ENCODE data around the gene EXPH5.

Gene EXPH5

DNA sequence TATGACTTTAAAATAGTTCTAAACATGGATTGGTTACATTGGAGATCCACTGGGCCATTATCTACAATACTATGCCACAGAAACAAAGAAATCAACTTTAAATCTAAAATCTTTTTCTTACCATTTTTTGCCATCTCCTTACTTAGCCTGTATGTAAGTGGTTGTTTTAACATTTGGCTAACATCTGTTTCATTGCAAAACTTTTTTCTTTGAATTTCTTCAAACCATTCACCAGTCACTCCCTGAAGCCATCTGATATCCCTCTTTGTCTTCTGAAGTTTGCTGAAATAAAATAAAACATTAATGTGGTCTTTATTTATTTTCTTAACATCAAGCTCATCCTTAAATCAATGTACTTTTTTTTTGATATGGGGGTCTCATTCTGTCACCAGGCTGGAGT, 52.0 kb downstream of the EXPH5 start:
- no peak overlapping the region for H3K4me3 ChIP-seq (ENCODE audit: low read depth, low read length)
- DNase-seq (ENCODE audit: low read depth) = no peak
- TF ChIP-seq, protein P1, sequence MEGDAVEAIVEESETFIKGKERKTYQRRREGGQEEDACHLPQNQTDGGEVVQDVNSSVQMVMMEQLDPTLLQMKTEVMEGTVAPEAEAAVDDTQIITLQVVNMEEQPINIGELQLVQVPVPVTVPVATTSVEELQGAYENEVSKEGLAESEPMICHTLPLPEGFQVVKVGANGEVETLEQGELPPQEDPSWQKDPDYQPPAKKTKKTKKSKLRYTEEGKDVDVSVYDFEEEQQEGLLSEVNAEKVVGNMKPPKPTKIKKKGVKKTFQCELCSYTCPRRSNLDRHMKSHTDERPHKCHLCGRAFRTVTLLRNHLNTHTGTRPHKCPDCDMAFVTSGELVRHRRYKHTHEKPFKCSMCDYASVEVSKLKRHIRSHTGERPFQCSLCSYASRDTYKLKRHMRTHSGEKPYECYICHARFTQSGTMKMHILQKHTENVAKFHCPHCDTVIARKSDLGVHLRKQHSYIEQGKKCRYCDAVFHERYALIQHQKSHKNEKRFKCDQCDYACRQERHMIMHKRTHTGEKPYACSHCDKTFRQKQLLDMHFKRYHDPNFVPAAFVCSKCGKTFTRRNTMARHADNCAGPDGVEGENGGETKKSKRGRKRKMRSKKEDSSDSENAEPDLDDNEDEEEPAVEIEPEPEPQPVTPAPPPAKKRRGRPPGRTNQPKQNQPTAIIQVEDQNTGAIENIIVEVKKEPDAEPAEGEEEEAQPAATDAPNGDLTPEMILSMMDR (IDR thresholded peaks at IDR 0.05; ENCODE audit: low read depth, low read length, missing control alignments) = no peak

DNA sequence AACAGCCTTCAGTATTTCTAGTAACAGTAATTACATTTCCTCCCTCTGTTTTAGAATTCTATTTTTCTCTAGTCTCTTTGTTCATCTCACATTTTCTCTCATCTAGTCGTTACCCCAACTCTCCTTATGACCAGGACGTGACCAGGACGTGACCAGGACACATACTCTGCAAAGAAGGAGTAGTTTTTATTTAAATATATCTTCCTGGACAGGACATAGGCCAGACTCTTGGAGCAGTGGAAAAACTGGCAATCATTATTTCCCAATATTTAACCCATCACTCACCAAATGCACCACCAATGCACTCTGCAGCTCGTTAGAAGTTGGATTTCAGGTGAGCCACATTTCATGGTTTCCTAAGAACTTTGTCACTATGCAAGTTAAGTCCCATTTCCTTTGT, 55.1 kb downstream of the EXPH5 start:
- no peak for DNase-seq (ENCODE audit: low read depth)
- no peak overlapping the region for H3K4me3 ChIP-seq (ENCODE audit: low read depth, low read length)
- TF ChIP-seq, protein P1 (IDR thresholded peaks at IDR 0.05; ENCODE audit: low read depth, low read length, missing control alignments) = no peak

DNA sequence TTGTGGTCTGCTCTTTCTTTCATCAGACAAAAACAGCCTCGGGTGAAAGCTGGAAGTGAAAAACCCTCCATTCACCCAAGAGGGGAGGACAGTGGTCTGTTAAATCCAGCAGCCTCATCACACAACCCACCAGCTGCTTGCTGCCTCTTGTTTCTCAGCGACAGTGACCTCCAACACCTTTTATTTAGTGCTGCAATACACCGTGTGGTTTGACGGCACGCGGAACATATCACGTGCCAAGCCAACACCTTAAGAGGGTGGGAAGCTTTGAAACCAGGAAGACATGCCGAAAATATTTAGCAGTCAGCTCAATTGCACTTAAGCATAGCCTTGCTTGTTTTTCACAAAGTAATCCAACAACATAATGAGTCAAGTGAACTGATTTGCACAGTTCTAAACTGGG, 55.5 kb downstream of the EXPH5 start:
- TF ChIP-seq, protein P1 (IDR thresholded peaks at IDR 0.05; ENCODE audit: low read depth, low read length, missing control alignments) = no peak
- no peak overlapping the region for H3K4me3 ChIP-seq (ENCODE audit: low read depth, low read length)
- DNase-seq (ENCODE audit: low read depth) = no peak

DNA sequence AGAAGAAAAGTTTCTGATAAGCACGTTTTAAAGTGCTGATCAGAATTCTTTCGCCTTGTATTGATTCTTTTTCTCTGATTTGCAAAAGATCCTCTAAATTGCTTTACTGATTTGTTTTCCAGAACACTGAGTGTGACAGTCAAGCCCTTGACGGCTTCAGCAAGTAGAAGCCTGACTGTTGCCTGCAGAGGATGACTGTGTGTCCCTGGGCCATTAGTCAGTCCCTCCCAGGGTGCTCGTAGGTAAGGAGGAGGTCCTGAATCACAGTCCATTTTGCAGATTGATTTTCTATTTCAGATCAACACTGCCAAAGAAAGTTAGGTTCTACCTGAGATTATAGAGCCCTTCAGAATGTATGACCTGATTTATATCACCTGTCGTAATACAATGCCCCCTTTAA, 56.8 kb downstream of the EXPH5 start:
- TF ChIP-seq, protein P1 (IDR thresholded peaks at IDR 0.05; ENCODE audit: low read depth, low read length, missing control alignments) = no peak
- H3K4me3 ChIP-seq (ENCODE audit: low read depth, low read length) = no peak overlapping the region
- DNase-seq (ENCODE audit: low read depth) = no peak

DNA sequence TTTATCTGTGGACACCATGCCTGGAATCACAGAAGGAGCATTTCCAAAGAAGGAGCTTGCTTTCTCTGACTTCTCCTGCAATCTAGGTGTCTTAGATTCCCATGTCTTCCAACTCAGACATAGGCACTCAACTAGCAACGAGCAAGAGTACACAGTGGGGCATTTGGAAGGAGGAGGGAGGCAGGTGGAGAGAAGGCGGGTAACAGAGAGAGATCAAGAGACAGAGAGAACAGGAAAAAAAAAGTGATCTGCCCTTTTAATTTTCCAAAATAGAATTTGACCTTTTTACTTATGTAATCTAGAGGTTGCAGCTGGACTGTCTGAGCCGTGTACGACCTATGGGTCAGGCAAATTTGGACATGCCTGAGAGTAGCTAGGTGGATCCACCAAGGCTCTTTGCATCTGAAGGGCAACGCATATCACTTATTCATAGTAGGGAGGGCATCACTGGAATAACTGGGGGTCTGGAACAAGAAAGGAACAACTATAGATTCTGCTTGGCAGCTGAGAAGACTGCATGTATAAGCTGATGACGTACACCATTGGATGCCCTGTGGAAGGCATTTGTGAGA, 58.1 kb downstream of the EXPH5 start:
- TF ChIP-seq, protein P1 (IDR thresholded peaks at IDR 0.05; ENCODE audit: low read depth, low read length, missing control alignments) = no peak
- no peak for DNase-seq (ENCODE audit: low read depth)

DNA sequence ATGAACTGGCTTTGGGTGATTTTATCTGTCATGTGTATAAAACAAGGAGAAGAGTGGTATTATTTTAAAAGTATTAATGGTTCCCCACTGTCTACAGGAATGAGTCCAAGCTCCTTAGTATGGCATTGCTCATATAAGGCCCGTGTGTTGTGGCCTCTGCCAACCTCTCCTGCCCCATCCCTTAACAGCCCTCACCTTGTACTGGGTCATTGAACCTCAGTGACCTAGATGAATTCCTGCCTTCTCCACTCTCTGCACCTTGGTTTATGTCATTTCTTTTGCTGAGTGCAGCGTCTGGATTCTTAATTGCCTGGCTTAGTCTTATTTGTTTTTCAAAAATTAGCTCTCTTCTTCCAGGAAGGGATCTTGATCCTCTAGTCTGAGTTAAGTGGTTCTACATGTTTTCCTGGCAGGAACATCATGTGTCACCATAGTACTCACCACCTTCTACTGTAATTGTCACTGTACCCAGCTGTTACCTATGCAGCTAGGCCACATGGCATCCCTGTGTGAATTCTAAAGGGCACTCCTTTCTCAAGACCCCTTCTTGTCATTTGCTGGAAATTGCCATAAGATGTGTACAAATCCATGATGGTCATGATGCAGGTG, 59.2 kb downstream of the EXPH5 start:
- TF ChIP-seq, protein P1 (IDR thresholded peaks at IDR 0.05; ENCODE audit: low read depth, low read length, missing control alignments) = no peak
- no peak overlapping the region for H3K4me3 ChIP-seq (ENCODE audit: low read depth, low read length)
- DNase-seq (ENCODE audit: low read depth) = no peak

More for the DNA sequence above, 58.1 kb downstream of the EXPH5 start:
- no peak overlapping the region for H3K4me3 ChIP-seq (ENCODE audit: low read depth, low read length)

DNA sequence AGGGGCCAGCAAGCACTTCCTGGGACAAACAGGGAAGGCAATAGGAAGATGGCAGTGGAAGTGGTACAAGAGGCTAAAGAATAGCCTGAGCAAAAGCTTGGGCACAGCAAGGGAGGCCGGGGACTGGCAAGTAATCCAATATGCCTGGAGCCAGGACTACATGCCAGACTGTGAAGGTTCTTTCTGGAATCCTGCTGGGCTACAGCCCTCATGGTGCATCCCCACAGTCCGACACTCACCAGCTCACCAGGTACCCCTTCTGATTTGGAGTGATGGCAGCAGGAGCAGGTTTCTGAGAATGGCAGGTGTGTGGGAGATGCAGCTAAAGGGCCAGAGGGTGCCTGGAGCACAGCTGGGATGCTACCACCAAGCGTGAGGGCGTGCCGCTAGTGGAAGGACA, 63.1 kb downstream of the EXPH5 start:
- no peak for DNase-seq (ENCODE audit: low read depth)
- TF ChIP-seq, protein P1 (IDR thresholded peaks at IDR 0.05; ENCODE audit: low read depth, low read length, missing control alignments) = no peak
- no peak overlapping the region for H3K4me3 ChIP-seq (ENCODE audit: low read depth, low read length)
